ENCODE measurements around the gene UBE2G1.

Gene UBE2G1

GRCh38 chr17:4309897-4310296, 56.6 kb downstream of the UBE2G1 start:
- in situ Hi-C loops (cut with MboI; ENCODE audit: low pct_unique_long_range_greater_than_20kb, low sequenced_read_pairs, unreplicated experiment), result no loop called here
- no peak for TF ChIP-seq CTCF (IDR thresholded peaks at IDR 0.05; ENCODE audit: extremely low read depth, insufficient read depth, missing control alignments)
- DNase-seq (ENCODE audit: low spot score), result no peak

GRCh38 chr17:4307179-4307930, 59.1 kb downstream of the UBE2G1 start:
- DNase-seq (ENCODE audit: low spot score), result no peak
- in situ Hi-C loops (cut with MboI; ENCODE audit: low pct_unique_long_range_greater_than_20kb, low sequenced_read_pairs, unreplicated experiment), result no loop called here
- no peak for TF ChIP-seq CTCF (IDR thresholded peaks at IDR 0.05; ENCODE audit: extremely low read depth, insufficient read depth, missing control alignments)

DNA sequence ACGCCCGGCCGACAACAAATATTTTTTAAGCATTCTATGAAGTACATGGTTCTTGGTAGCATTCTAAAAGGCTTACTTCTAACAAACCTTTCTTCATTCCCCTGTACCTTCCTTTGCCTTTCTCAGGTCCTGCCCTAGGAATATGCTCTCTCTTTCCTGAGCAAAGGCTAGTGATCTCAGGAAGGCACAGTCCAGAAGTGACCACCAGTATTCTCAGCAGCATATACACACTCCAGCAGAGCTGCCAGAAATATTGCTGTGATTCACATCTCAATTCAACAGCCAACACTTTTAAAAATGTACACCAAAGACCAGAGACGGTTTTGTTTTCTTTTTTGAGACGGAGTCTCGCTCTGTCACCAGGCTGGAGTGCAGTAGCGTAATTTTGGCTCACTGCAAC, 61.3 kb downstream of the UBE2G1 start:
- in situ Hi-C loops (cut with MboI; ENCODE audit: low pct_unique_long_range_greater_than_20kb, low sequenced_read_pairs, unreplicated experiment), result no loop called here
- no peak for TF ChIP-seq CTCF (IDR thresholded peaks at IDR 0.05; ENCODE audit: extremely low read depth, insufficient read depth, missing control alignments)
- no peak for DNase-seq (ENCODE audit: low spot score)

DNA sequence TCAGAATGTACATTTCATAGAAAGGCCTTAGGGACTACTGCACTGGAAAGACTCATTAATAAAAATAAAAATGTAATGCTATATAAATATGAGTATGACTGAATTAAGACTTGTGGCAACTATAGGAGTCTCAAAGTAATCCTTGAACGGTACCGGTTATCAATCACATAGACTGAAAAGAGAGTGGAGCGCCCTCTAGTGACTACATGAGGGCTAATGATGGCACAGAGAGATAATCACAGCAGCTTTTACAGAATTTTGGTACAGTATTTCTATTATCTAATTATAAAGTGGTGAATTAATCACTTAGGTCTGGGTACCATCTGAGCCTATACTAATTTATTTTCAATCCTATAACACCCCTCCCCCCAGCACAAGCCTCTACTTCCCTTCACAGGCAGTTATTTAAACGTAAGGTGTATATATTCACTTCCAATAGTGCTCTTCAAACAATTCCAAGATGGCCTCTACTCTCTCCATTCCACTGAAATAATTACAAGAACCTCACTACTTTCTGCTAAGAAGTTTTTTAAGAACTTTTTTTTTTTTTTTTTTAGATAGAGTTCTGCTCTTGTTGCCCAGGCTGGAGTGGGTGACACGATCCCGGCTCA, 62.0 kb downstream of the UBE2G1 start:
- peak; percentile 63 for DNase-seq (ENCODE audit: low spot score)
- peak; percentile 71 for TF ChIP-seq CTCF (IDR thresholded peaks at IDR 0.05; ENCODE audit: extremely low read depth, insufficient read depth, missing control alignments)
- in situ Hi-C loops (cut with MboI; ENCODE audit: low pct_unique_long_range_greater_than_20kb, low sequenced_read_pairs, unreplicated experiment), result no loop called here

- no peak for DNase-seq (ENCODE audit: low spot score)
- in situ Hi-C loops (cut with MboI; ENCODE audit: low pct_unique_long_range_greater_than_20kb, low sequenced_read_pairs, unreplicated experiment), result no loop called here
- no peak for TF ChIP-seq CTCF (IDR thresholded peaks at IDR 0.05; ENCODE audit: extremely low read depth, insufficient read depth, missing control alignments)
These were observed 65.4 kb downstream of the UBE2G1 start for GRCh38 chr17:4301066-4301465.

GRCh38 chr17:4297351-4297750, 69.1 kb downstream of the UBE2G1 start:
- DNase-seq (ENCODE audit: low spot score), result no peak
- TF ChIP-seq CTCF (IDR thresholded peaks at IDR 0.05; ENCODE audit: extremely low read depth, insufficient read depth, missing control alignments), result no peak
- in situ Hi-C loops (cut with MboI; ENCODE audit: low pct_unique_long_range_greater_than_20kb, low sequenced_read_pairs, unreplicated experiment), result no loop called here

All from GM13977 (cell line).